GM12801 (cell line): ENCODE data around the gene ATP2B2.

ENCODE experiments used
- CTCF ChIP-seq: IDR thresholded peaks from one replicate; pipeline ENCODE4 v1.5.1; 2011; ENCODE audit warnings: control low read depth; ENCODE audit not compliant: insufficient read length; ENCODE audit errors: extremely low read depth

Gene ATP2B2

GRCh38 chr3:10480871-10481378, 24.5 kb downstream of the ATP2B2 start:
- TF ChIP-seq CTCF, result no peak

DNA sequence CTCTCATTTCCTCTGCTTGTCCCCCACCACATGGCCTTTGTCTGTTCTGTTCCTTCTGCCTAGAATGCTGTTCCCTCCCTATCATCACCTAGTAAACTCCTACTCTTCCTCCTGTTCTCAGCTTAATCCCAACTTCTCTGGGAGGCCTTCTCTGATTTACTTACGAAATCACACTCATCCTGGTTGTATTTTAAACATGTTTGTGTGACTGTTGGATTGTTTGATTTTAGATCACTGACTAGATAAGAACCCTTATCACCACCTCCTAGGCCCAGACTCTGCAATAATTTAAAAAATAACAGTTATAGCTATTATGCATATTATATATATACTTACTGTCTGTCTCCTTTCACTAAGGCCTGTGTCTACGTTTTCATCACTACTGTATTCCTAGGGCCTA, 26.1 kb downstream of the ATP2B2 start:
- TF ChIP-seq CTCF, result no peak

DNA sequence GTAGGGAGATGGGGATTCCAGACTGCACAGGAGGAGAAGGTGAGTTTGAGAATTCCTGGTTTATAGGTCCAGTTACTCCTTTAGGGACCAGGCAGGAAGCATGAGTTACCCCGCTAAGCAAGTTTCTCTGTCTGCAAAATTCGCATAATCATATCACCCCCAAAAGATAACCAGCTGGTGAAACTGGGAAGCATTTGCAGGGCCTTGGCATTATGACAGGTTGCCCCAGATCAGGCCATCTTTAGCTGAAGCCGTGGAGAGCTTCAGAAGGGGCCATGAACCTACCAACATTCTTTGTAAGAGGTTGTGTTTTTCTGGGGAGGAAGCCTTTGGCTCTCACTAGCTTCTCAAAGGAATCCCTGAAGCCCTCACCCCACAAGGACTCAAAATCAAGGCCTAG, 29.4 kb downstream of the ATP2B2 start:
- TF ChIP-seq CTCF, result no peak

- no peak for TF ChIP-seq CTCF
Observed at GRCh38 chr3:10474847-10475246, 30.5 kb downstream of the ATP2B2 start.

- no peak for TF ChIP-seq CTCF
Observed at GRCh38 chr3:10474275-10474646, 31.1 kb downstream of the ATP2B2 start.

- no peak for TF ChIP-seq CTCF
Observed at GRCh38 chr3:10473581-10474274, 31.7 kb downstream of the ATP2B2 start.

- TF ChIP-seq CTCF, result no peak
Observed at GRCh38 chr3:10472877-10473440, 32.4 kb downstream of the ATP2B2 start.
